IPS-15b (cell line): ENCODE data around the gene DHRS13.

Source experiments
- H3K27me3 ChIP-seq: one replicate; pipeline ENCODE4 v1.6.1; 2013; ENCODE audit warnings: low read length; ENCODE audit not compliant: control insufficient read depth, insufficient read depth
- H3K36me3 ChIP-seq: one replicate; pipeline ENCODE4 v1.6.1; 2013; ENCODE audit warnings: low read length; ENCODE audit not compliant: control insufficient read depth, insufficient read depth
- H3K4me1 ChIP-seq: one replicate; pipeline ENCODE4 v1.6.1; 2013; ENCODE audit warnings: mild to moderate bottlenecking, low read length; ENCODE audit not compliant: control insufficient read depth, insufficient read depth
- H3K4me3 ChIP-seq: one replicate; pipeline ENCODE4 v1.5.1; 2013; ENCODE audit warnings: low read depth, low read length
- H3K9ac ChIP-seq: one replicate; pipeline ENCODE4 v1.6.1; 2013; ENCODE audit warnings: low read depth, mild to moderate bottlenecking, low read length
- H3K9me3 ChIP-seq: one replicate; pipeline ENCODE4 v1.6.1; 2013; ENCODE audit warnings: mild to moderate bottlenecking, low read length; ENCODE audit not compliant: control insufficient read depth, insufficient read depth

Gene DHRS13

GRCh38 chr17:28875848-28876550 lies 26.9 kb downstream of the DHRS13 start:
- Histone ChIP-seq H3K4me1 (no peaks in the 10 kb centered on the region), H3K36me3 (peaks cover 9% of the 10 kb centered on the region), H3K9ac (no peak overlapping the region), H3K4me3 (no peak overlapping the region), H3K9me3 (no peaks in the 10 kb centered on the region), H3K27me3 (no peaks in the 10 kb centered on the region)

GRCh38 chr17:28874750-28875149 lies 28.1 kb downstream of the DHRS13 start:
- Histone ChIP-seq H3K9me3 (no peaks in the 10 kb centered on the region), H3K4me3 (no peak overlapping the region), H3K36me3 (no peaks in the 10 kb centered on the region), H3K9ac (no peak overlapping the region), H3K4me1 (no peaks in the 10 kb centered on the region), H3K27me3 (no peaks in the 10 kb centered on the region)

- Histone ChIP-seq H3K9me3 (no peaks in the 10 kb centered on the region), H3K9ac (no peak overlapping the region), H3K36me3 (no peaks in the 10 kb centered on the region), H3K4me1 (no peaks in the 10 kb centered on the region), H3K4me3 (no peak overlapping the region), H3K27me3 (no peaks in the 10 kb centered on the region)
Observed at GRCh38 chr17:28873839-28874238, 29.0 kb downstream of the DHRS13 start.

GRCh38 chr17:28871056-28871579 lies 31.8 kb downstream of the DHRS13 start:
- H3K4me3 ChIP-seq, result no peak overlapping the region
- no peaks in the 10 kb centered on the region for H3K36me3 ChIP-seq
- H3K9me3 ChIP-seq, result no peaks in the 10 kb centered on the region
- no peak overlapping the region for H3K9ac ChIP-seq
- no peaks in the 10 kb centered on the region for H3K4me1 ChIP-seq
- H3K27me3 ChIP-seq, result no peaks in the 10 kb centered on the region

GRCh38 chr17:28867276-28867675 lies 35.6 kb downstream of the DHRS13 start:
- Histone ChIP-seq H3K36me3 (no peaks in the 10 kb centered on the region), H3K9ac (no peak overlapping the region), H3K27me3 (no peaks in the 10 kb centered on the region), H3K4me1 (no peaks in the 10 kb centered on the region), H3K4me3 (no peak overlapping the region), H3K9me3 (no peaks in the 10 kb centered on the region)

GRCh38 chr17:28865946-28866752 lies 36.7 kb downstream of the DHRS13 start:
- Histone ChIP-seq H3K4me3 (no peak overlapping the region), H3K9ac (no peak overlapping the region), H3K36me3 (no peaks in the 10 kb centered on the region), H3K27me3 (no peaks in the 10 kb centered on the region), H3K9me3 (no peaks in the 10 kb centered on the region), H3K4me1 (no peaks in the 10 kb centered on the region)

- no peaks in the 10 kb centered on the region for H3K4me1 ChIP-seq
- no peak overlapping the region for H3K4me3 ChIP-seq
- peaks cover 5% of the 10 kb centered on the region for H3K36me3 ChIP-seq
- H3K9ac ChIP-seq, result no peak overlapping the region
- no peaks in the 10 kb centered on the region for H3K9me3 ChIP-seq
- H3K27me3 ChIP-seq, result no peaks in the 10 kb centered on the region
Observed at GRCh38 chr17:28864991-28865849, 37.7 kb downstream of the DHRS13 start.

- Histone ChIP-seq H3K27me3 (no peaks in the 10 kb centered on the region), H3K4me3 (no peak overlapping the region), H3K9ac (no peak overlapping the region), H3K4me1 (no peaks in the 10 kb centered on the region), H3K9me3 (no peaks in the 10 kb centered on the region), H3K36me3 (peaks cover 10% of the 10 kb centered on the region)
Observed at GRCh38 chr17:28863953-28864352, 38.9 kb downstream of the DHRS13 start.

- H3K36me3 ChIP-seq, result peaks cover 22% of the 10 kb centered on the region
- no peaks in the 10 kb centered on the region for H3K4me1 ChIP-seq
- H3K27me3 ChIP-seq, result no peaks in the 10 kb centered on the region
- no peaks in the 10 kb centered on the region for H3K9me3 ChIP-seq
- no peak overlapping the region for H3K9ac ChIP-seq
- no peak overlapping the region for H3K4me3 ChIP-seq
Observed at GRCh38 chr17:28862561-28862960, 40.3 kb downstream of the DHRS13 start.

GRCh38 chr17:28861393-28862203 lies 41.3 kb downstream of the DHRS13 start:
- Histone ChIP-seq H3K36me3 (peaks cover 22% of the 10 kb centered on the region), H3K4me3 (peak overlapping the region; percentile 7), H3K4me1 (no peaks in the 10 kb centered on the region), H3K27me3 (no peaks in the 10 kb centered on the region), H3K9me3 (no peaks in the 10 kb centered on the region), H3K9ac (no peak overlapping the region)

GRCh38 chr17:28860363-28860808 lies 42.5 kb downstream of the DHRS13 start:
- no peak overlapping the region for H3K4me3 ChIP-seq
- no peaks in the 10 kb centered on the region for H3K27me3 ChIP-seq
- H3K9ac ChIP-seq, result no peak overlapping the region
- H3K36me3 ChIP-seq, result peaks cover 25% of the 10 kb centered on the region
- no peaks in the 10 kb centered on the region for H3K4me1 ChIP-seq
- H3K9me3 ChIP-seq, result no peaks in the 10 kb centered on the region
